HG03060 (cell line): ENCODE data around the gene JAG2.

Experiments used
- ATAC-seq: cut with Tn5 transposase; IDR thresholded peaks from one replicate; pipeline ENCODE4 v1.9.1; 2021; ENCODE audit warnings: low read depth, moderate number of reproducible peaks; ENCODE audit not compliant: unreplicated experiment

JAG2 gene

DNA sequence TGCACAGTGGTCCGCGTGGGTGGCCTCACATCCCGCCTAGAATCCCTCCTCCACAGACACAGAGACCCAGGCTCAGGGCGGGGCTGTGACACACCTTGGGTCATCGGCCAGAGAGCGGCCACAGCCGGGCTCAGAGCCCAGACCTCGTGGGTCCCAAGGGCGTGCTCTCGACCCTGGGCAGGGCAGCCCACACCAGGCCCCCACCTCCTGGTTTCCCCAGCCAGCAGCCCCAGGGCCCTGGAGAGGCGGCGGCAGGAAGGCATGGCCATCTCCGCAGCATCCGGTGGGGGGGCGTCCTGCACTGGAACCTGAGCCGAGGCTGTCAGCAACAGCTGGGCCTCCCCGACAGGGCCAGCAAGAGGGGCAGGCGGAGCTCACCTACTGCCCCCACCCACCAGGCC is 15.2 kb downstream of the JAG2 start:
- ATAC-seq = no peak

DNA sequence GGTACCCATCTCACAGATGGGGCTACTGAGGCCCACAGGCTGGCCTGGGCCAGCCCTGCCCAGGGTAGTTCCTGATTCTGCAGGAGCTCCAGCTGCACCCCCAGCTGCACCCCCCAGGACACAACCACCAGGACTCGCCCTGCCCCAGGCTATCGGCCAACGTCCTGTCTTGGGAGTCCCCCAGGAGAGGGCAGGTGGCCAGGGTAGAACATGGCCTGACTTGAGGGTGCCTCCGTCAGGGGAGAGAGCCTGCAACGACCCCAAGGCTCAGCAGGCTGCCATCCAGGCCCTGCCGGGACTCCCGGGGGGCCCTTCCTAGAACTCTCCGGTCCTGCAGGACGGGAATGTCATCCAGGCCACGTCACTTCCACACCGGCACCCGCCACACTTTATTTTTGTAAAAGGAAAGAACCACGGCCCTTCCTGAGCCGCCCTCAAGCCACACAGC is 15.8 kb downstream of the JAG2 start:
- ATAC-seq = no peak

DNA sequence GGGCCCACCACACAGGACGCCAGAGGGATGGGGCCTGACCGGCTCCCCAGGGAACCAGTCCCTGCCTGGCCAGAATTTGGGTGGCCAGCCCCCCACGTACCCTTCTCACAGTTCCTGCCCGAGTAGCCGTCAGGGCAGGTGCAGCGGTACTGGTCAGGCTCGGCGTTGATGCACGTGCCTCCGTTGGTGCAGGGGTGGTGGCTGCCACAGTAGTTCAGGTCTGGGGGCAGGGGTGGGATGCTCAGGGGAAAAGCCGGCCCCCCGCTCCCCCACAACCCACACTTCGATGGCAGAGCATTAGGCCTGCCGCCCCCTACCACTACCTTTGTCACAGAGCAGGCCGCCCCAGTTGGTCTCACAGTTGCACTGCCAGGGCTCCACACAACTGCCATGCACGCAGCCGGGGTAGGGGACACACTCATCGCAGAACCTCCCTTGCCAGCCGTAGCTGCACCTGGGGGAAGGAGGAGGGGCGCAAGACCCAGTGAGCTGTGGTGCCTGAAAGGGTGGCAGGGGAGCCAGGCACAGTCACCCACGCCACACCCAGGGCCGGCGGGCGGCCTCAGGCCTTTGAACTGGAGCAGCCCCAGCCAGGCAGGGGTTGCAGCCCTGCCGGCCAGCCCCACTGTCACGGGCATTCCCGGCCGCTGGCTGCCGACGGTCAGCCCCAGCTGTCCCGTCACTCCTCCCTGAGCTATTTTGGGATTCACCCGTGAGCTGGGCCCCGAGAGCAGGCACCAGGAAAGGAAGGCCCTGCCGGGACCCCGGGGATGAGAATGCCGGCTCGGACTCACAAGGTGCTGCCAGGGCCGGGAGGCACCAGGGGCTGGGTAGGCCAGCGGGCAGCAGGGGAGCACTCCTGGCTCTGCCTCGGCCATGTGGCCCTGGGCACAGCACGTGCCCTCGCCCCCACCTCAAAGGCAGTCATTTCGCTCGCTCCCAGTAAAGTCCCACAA is 16.5 kb downstream of the JAG2 start:
- ATAC-seq = no peak

DNA sequence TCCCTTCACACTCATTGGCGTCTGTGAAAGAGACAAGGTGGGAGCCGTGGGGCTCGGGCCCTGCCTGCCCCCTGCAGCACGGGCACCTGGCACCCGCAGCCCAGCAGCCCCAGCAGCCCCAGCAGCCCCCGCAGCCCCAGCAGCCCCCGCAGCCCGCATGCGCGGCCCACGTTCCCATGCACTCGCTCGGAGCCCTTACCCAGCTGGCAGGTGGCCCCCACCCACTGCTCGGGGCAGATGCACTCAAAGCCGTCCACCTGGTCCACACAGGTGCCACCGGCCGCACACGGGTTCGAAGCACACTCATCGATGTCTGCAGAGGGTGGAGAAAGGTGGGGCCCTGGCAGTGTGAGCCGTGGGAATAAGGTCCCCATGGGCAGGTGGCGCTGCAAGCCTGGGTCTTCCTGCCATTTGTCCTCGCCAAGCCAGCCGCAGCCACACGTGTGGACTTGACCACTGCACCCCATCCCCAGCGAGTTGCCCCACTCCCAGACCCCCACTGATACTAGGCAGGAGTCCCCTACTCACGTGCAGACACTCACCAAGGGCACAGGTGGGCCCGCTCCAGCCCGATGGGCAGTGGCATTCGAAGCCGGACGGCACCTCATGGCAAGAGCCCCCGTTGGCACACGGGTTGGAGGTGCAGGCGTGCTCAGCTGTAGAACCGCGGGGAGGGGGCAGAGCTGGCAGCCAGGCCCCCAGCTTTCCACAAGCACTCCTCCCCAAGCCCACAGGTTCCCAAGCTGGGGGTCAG is 17.3 kb downstream of the JAG2 start:
- ATAC-seq = no peak

DNA sequence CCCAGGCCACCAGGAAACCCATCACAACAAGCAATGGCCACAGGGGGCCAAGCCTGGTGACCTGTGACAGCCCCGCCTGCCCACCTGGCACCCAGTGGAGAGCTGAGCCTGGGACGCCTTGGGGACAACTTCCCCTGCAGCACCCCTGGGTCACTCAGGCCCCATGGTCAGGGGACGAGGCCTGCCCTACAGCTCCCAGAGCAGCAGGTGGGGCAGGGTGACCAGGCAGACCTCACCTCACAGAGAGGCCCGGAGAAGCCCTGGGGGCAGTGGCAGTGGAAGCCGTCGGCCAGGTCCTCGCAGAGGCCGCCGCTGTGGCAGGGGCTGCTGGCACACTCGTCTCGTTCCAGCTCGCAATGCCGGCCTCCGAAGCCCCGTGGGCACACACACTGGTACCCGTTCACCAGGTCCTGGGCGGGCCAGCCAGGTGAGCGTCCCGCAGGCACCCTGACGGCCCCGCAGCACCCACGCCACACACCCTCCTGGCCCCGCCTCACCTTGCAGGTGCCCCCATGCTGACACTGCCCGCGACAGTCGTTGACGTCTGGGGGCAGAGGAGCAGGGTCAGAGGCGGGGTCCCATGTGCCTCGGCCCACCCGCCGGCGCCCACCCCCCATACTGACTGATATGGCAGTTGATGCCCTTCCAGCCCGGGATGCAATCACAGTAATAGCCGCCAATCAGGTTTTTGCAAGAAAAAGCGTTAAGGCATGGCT is 18.1 kb downstream of the JAG2 start:
- no peak for ATAC-seq

DNA sequence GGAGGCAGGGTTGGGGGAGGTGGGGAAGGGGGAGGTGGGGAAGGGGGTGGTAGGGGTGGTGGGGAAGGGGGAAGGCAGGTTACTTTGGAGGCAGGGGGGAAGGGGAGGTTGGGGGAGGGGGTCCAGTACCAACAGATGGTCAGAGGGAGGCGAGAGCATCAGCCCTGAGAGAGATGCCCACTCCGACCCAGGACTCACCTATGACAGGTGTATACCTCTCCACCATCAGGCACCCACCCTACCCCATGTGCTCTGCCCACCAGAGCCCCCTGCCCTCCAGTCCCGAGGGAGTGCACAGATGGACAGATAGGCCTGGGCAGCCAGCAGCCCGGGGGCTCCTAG is 18.6 kb downstream of the JAG2 start:
- ATAC-seq = no peak

DNA sequence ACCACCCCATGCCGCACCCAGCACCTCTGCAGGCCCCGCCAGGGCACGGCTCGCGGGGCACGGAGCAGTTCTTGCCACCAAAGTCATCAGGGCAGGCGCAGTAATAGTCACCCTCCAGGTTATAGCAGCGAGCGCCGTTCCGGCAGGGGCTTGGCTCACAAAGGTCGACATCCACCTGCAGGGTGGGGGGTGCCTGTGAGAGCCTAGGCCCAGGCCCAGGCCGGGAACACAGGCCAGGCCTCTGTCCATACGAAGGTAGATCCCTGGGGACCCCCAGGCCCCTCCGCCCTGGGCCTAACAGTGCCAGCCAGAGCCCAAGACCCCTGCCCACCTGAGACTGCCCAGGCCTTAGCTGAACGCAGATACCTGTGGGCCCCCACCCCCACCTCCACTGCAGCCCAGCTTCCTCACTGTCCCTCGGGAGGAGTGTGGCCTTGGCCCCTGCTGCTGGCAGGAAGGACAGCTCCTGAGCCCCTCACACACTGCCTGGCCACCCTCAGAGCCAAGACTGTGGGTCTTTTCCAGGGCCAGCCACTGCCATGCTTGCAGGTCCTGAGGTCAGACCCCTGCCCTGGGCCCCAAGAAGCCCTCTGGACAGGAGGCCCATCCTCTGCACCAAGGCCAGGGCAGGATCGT is 19.3 kb downstream of the JAG2 start:
- ATAC-seq = no peak

DNA sequence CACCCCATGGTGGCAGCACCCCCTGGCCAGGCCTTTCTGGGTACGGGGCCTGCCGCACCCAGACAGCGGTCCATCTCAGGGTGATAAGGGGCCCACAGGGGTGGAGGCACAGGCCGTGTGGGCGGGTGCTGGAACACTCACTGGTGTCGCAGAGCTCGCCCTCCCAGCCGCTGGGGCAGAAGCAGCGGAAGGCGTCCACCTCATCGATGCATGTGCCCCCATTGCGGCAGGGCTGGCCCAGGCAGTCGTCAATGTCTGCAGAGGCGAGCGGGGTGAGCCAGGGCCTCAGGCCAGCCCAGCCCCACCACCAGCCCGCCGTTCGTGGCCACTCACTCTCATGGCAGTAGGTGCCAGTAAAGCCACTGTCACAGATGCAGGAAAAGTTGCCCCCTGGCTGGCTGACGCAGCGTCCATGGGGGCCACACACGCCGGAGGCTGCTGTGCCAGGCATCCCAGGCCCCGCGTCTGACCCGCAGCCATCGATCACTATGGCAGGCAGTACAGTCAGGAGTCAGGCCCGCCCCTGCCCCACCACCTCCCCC is 19.9 kb downstream of the JAG2 start:
- ATAC-seq = no peak

DNA sequence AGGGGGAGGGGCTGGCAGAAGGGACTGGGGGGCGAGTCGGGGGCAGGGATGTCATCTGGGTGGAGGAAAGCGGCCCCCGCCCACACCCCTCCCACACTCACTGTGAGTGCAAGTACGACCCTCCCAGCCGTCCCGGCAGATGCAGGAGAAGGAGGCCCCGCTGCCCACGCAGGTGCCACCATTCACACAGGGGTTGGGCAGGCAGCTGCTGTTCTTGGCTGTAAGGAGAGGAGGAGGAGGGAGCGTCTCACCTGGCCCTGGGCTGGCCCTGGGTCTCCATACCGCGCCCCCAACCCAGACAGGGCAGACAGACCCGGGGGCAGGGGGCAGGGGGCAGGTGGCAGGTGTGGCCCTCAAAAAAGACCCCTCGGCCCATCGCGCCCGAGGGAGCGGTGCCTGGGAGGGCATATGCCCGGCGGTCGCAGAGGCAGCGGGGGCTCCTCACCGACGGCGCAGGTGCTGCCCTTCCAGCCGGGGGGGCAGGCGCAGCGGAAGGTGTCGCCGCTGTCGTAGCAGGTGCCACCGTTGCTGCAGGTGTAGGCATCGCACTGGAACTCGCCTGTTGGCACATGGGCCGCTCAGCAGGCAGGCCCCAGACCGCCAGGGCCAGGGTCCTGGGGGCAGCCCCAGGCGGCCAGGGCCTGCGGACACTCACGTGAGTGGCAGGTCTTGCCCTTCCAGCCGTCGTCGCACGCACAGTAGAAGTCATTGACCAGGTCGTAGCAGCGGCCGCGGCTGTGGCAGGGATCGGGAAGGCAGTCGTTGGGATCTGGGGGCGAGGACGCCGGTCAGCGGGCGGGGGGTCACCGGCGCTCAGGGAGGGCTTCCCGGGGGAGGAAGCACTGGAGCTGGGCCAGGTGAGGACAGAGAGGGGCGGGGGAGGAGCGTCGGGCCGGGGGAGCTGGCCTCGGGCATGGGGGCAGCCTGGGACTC is 20.6 kb downstream of the JAG2 start:
- no peak for ATAC-seq

DNA sequence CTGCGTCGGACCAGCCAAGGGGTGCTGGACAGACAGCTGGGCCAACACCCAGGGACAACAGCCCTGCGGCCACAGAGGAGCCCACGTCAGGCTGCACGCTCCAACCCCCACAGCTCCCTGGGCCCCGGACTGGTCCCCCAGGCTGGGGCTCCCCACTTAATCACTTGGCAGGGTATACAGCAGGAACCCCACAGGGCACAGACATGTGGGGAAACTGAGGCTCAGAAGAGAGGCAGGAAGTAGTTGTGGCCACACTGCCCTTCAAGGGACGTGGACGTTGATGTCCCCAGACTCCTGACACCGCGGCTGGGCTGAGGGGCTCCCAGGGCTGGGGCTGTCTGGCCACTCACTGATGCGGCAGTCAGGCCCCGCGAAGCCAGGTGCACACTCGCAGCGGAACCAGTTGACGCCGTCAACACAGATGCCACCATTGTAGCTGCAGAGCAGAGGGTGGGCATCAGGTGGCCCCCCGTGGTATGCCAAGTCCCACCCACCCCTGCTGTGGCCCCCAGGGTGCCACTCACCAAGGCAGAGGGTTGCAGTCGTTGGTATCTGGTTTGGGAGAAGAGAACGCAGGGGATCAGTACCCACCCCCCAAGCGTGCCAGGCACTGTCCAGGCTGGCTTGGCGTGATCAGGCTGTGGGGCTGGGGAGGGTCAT is 21.5 kb downstream of the JAG2 start:
- ATAC-seq = no peak

DNA sequence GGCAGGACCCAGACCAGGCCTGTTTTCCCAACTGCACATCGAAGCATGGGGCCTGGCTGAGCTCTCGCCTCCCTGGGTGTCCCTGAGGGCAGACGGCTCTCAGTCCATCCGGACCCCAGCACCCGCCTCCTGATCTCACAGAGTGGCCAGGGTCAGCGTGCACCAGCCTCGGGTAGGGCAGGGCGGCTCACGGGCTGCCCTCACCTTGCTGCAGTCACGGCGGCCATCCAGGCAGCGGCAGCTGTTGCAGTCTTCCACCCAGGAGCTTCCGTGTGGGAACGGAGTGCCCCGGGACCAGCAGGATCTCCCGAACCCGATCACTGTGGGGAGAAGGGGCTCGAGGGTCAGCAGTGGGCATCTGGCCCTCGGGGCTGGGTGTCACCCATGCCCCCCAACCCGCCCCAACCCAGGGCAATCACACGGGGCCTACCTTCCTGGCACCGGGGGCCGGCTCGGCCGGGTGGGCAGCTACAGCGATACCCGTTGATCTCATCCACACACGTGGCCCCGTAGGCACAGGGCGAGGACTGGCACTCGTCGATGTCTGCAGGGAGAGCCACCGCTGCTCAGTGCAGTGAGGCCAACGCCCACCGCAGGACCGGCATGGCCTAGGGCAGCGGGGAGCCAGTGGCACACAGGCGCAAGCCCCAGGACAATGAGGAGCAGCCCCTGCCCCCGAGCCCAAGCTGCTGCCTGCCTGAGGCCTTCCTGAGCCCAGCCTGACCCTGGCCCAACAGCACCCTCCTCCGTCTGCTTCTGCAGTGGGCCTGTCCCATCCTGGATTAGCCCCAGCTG is 22.2 kb downstream of the JAG2 start:
- ATAC-seq = no peak

DNA sequence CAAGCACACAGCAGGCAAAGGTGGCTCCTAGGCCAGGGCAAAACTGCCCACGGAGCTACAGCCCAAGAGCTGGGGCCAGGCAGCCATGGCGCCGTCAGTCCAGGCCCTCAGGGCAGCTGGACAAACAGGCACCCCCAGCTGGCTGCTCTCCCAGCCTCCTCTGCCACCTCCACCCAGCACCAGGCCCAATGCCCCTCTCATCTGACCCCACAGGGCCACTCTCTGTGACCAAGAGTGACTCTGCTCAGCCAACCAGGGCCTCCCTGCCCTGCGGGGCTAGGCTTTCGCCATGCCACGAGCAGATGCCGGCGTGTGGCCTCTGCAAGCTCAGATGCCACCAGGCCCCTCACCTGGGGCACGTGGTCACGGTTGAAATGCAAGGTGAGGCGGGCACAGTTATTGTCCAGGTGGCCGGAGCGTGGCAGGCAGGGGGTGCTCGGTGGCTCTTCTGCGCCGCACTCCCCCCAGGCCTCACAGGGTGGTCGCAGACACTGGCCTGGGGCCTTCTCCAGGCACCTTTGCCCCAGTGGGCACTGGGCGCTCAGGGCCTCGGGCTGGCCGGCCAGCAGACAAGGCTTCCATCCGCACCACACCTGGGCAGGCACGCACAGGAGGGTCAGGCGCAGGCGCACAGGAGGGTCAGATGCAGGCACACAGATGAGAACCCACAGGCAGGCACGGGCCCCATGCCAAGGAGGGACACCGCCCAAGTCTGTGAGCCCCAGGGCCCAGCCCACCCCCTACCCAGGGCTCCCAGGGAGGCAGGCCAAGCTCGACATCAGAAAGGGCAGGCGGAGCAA is 23.0 kb downstream of the JAG2 start:
- ATAC-seq = no peak

DNA sequence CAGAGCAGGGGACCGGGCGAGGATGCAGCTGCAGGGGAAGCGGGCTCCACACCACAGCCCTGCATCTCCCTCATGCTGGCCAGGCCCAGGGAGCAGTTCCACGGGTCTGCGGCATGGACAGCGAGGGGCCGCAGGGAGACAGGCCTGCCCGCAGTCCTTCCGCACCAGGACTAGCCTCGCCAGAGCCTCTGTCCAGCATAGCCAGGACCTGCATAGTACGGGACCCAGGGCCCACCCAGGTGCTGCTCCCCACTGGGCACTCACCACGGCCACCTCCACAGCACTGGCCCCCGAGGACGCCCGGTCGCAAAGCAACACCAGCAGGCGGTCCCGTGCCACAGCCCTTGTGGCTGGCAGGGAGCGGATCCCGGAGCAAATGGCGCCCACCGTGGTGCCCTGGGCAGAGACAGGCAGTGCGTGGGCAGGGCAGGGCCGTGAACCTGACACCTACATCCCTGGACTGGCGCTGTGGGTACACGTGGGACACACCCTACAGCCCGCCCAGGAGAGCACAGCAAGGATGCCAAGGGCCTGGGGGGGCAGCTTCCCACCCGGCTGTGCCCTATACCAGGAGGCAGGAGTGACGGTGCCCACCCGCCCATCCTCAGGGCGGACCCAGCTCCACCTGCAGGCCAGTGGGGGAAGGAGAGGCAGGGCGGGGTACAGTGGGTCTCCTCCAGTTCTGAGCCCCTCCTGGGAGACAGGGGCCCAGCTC is 23.8 kb downstream of the JAG2 start:
- no peak for ATAC-seq

DNA sequence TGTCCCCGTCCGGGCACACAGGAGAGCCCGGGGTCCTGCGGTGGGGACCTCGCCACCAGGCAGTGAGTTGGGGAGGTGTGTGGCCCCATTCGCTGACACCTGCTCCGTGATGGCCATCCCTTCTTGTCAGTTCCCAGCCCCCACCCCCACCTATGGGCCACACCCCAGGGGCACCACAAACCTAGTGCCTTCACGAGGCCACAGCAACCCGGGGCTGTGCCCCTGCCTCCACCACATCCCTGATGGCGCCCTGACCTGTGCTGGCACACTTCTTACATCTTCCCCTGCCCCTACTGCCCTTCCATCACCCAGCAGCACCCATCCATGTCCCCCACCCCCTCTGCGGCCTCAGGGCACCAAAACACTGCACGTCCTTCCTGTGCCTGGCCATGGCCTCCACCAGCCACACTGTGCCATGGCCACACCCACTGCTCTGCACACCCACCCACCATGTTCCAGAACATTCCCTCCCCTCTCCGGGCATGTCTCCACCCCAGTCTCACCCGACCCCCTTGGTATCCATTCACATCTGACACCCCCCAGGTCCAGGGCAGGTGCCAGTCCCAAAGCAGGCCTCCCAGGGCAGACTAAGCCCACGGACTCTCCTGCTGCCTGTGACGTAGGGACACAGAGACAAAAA is 24.4 kb downstream of the JAG2 start:
- no peak for ATAC-seq

DNA sequence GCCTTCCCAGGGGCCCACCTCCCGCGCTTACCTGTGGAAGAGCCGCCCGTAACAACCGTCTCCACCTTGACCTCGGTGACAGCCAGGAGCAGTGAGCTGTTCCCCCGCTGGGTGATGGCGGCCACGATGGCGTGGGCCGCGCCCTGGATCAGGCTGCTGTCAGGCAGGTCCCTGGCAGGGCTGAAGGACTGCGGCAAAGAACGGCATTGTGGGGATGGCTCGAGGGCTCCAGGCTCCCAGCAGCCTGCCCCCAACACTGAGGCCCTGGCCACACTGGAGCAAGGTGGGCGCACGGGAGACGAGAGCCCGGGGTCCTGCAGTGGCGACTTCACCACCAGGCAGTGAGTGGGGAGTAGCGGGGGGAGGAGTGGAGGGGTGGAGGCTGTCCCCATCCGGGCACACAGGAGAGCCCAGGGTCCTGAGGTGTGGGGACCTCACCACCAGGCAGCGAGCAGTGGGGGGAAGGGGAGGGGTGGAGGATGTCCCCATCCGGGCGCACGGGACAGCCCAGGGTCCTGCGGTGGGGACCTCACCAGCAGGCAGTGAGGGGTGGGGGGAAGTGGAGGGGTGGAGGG is 25.0 kb downstream of the JAG2 start:
- ATAC-seq = no peak
